Measurements from ENCODE around the gene MAP6D1.

MAP6D1 gene

GRCh38 chr3:183775781-183776180, 49.6 kb downstream of the MAP6D1 start:
- TF ChIP-seq CTCF (conservative IDR thresholded peaks at IDR 0.05; ENCODE audit: low read depth, low read length), result no peak
- no peak for DNase-seq (ENCODE audit: low read depth)
- no peak overlapping the region for H3K4me3 ChIP-seq (ENCODE audit: low read length)

- H3K4me3 ChIP-seq (ENCODE audit: low read length), result no peak overlapping the region
- no peak for DNase-seq (ENCODE audit: low read depth)
- no peak for TF ChIP-seq CTCF (conservative IDR thresholded peaks at IDR 0.05; ENCODE audit: low read depth, low read length)
These were observed 50.7 kb downstream of the MAP6D1 start for GRCh38 chr3:183774631-183775030.

- TF ChIP-seq CTCF (conservative IDR thresholded peaks at IDR 0.05; ENCODE audit: low read depth, low read length), result no peak
- no peak for DNase-seq (ENCODE audit: low read depth)
These were observed 55.9 kb downstream of the MAP6D1 start for GRCh38 chr3:183769453-183769852.

GRCh38 chr3:183768114-183768513, 57.3 kb downstream of the MAP6D1 start:
- no peak for DNase-seq (ENCODE audit: low read depth)
- TF ChIP-seq CTCF (conservative IDR thresholded peaks at IDR 0.05; ENCODE audit: low read depth, low read length), result no peak

More at GRCh38 chr3:183769453-183769852, 55.9 kb downstream of the MAP6D1 start:
- H3K4me3 ChIP-seq (ENCODE audit: low read length), result no peak overlapping the region

GRCh38 chr3:183766745-183767606, 58.4 kb downstream of the MAP6D1 start:
- peak; percentile 78 for TF ChIP-seq CTCF (conservative IDR thresholded peaks at IDR 0.05; ENCODE audit: low read depth, low read length)
- peak; percentile 19 for DNase-seq (ENCODE audit: low read depth)

More at GRCh38 chr3:183768114-183768513, 57.3 kb downstream of the MAP6D1 start:
- no peak overlapping the region for H3K4me3 ChIP-seq (ENCODE audit: low read length)

GRCh38 chr3:183766107-183766506, 59.3 kb downstream of the MAP6D1 start:
- no peak for TF ChIP-seq CTCF (conservative IDR thresholded peaks at IDR 0.05; ENCODE audit: low read depth, low read length)
- H3K4me3 ChIP-seq (ENCODE audit: low read length), result no peak overlapping the region
- DNase-seq (ENCODE audit: low read depth), result no peak

More at GRCh38 chr3:183766745-183767606, 58.4 kb downstream of the MAP6D1 start:
- H3K4me3 ChIP-seq (ENCODE audit: low read length), result no peak overlapping the region

All from retinal pigment epithelial cell (primary cell).